ENCODE results near the gene ERBB4.
"Not testable (repeated sequence)": the region's sequence is repeated elsewhere in the genome, so short reads cannot be mapped to it uniquely, and the experiment has no call there.

The ERBB4 gene

DNA sequence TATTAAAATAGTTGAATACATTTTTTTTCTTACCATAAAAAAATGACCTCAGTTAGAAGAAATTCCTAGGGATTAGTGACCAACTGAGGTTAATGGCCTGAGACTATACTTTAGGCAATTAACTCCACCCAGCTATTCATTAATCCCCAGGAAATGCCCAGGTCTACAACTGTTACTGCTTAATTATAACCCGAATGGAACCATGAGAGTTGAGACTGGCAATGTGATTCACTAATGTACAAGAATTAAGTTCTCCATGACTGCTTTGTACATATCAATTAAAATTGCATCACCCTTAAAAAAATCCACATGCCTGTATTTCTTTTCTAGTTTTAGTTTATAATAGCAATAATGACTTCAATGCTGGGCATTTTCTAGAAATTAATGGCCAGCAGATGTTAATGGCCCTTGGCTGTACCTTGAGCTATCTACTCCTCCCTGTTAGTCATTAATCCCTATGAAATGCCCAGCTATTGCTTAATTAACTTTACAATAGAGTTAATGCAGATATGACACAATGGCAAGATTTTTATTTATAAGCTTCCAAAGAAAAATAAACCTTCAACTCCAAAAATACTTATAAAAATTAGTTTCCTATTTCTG is 44.1 kb downstream of the ERBB4 start:
- TF ChIP-seq POLR2AphosphoS5 (IDR thresholded peaks at IDR 0.05; ENCODE audit: low read depth, low read length) (no peak), POLR2A (IDR thresholded peaks at IDR 0.05; ENCODE audit: low read depth, low read length) (no peak), SPI1 (IDR thresholded peaks at IDR 0.05; ENCODE audit: low read depth, low read length) (no peak), PAX5 (IDR thresholded peaks at IDR 0.05; ENCODE audit: insufficient read depth, low read length, severe bottlenecking) (no peak), TAF1 (IDR thresholded peaks at IDR 0.05; ENCODE audit: low read depth, low read length) (no peak), POU2F2 (IDR thresholded peaks at IDR 0.05; ENCODE audit: low read depth, low read length) (no peak)
- DNase-seq (ENCODE audit: insufficient read length, low spot score) (no peak), FAIRE-seq (no peak)

DNA sequence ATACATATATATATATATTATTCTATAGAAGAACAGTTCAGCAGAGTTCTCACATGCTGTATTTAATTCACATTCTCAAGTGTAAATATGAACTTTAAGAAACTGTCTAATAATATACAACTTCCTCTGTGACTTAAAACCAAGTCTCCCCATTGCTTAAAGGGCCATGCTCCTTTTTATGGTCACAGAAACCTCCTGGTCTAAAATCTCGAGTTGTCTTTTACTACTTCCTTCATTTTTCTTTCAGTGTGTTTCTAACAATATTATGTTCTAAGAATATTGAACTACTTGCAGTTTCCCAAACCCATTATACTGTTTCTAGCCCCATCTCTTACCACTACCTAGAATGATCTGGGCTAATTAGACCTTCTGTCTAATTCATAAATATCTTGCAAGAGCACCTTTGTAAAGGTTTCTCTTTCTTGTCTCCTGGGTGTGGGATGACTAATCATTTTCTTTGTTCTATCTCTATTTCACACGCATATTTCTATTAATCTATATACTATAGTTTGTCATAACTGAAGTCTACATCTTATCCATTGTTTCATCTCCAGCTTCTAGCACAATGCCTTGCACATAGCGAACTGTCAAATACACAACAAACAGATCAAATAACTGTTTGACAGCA is 48.8 kb downstream of the ERBB4 start:
- TF ChIP-seq POU2F2 (IDR thresholded peaks at IDR 0.05; ENCODE audit: low read depth, low read length) (no peak), SPI1 (IDR thresholded peaks at IDR 0.05; ENCODE audit: low read depth, low read length) (no peak), POLR2A (IDR thresholded peaks at IDR 0.05; ENCODE audit: low read depth, low read length) (no peak), PAX5 (IDR thresholded peaks at IDR 0.05; ENCODE audit: insufficient read depth, low read length, severe bottlenecking) (no peak), TAF1 (IDR thresholded peaks at IDR 0.05; ENCODE audit: low read depth, low read length) (no peak), POLR2AphosphoS5 (IDR thresholded peaks at IDR 0.05; ENCODE audit: low read depth, low read length) (no peak)
- FAIRE-seq (no peak), DNase-seq (ENCODE audit: insufficient read length, low spot score) (no peak)

DNA sequence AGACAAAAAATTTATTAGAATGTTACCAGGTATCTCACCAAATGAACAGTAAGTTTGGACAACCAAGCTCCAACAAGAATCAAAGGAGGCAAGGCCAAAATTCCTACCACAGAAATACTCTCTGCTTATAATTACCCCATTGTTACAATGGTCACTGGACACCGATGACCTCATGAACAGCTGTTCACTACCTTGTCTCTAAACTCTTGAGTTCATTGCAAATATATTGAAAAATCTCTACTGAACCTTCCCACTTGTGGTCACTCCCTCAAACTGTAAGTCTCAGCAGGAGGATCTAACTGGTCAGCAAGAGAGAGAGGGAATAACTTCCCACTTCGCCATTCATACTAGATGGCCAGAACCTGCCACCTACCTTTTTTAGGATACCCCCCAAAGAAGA is 50.0 kb downstream of the ERBB4 start:
- FAIRE-seq: no peak
- DNase-seq (ENCODE audit: insufficient read length, low spot score): no peak
- TF ChIP-seq POLR2A (IDR thresholded peaks at IDR 0.05; ENCODE audit: low read depth, low read length) (no peak), PAX5 (IDR thresholded peaks at IDR 0.05; ENCODE audit: insufficient read depth, low read length, severe bottlenecking) (no peak), TAF1 (IDR thresholded peaks at IDR 0.05; ENCODE audit: low read depth, low read length) (no peak), POLR2AphosphoS5 (IDR thresholded peaks at IDR 0.05; ENCODE audit: low read depth, low read length) (no peak), SPI1 (IDR thresholded peaks at IDR 0.05; ENCODE audit: low read depth, low read length) (no peak), POU2F2 (IDR thresholded peaks at IDR 0.05; ENCODE audit: low read depth, low read length) (no peak)

DNA sequence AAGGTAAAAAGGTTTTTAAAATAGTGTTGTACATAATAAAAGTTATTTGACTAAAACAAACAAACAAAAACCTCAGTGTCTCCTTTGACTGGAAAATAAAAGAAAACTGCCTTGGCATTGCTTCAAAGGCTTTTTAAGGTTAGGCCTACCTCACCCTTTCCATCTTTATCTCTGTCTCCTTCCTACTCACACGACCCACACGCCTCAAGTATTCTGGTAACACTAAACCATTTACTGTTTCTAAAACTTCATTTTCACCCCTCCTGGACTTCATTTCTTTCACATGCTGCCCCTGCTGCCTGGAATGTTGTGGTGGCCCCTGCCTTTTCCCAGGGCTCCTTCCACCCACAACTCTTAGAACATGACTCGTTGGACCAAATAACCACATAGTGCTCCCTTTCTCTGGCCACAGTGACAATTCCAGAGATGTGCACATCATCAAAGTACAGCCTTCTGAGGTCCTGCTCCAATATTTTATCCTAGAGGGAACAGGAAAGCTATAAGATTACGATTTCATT is 54.0 kb downstream of the ERBB4 start:
- FAIRE-seq: no peak
- TF ChIP-seq SPI1 (IDR thresholded peaks at IDR 0.05; ENCODE audit: low read depth, low read length): no peak
- TF ChIP-seq TAF1 (IDR thresholded peaks at IDR 0.05; ENCODE audit: low read depth, low read length): no peak
- no peak for TF ChIP-seq POLR2A (IDR thresholded peaks at IDR 0.05; ENCODE audit: low read depth, low read length)
- TF ChIP-seq PAX5 (IDR thresholded peaks at IDR 0.05; ENCODE audit: insufficient read depth, low read length, severe bottlenecking): no peak
- TF ChIP-seq POLR2AphosphoS5 (IDR thresholded peaks at IDR 0.05; ENCODE audit: low read depth, low read length): no peak
- TF ChIP-seq POU2F2 (IDR thresholded peaks at IDR 0.05; ENCODE audit: low read depth, low read length): no peak
- no peak for DNase-seq (ENCODE audit: insufficient read length, low spot score)

DNA sequence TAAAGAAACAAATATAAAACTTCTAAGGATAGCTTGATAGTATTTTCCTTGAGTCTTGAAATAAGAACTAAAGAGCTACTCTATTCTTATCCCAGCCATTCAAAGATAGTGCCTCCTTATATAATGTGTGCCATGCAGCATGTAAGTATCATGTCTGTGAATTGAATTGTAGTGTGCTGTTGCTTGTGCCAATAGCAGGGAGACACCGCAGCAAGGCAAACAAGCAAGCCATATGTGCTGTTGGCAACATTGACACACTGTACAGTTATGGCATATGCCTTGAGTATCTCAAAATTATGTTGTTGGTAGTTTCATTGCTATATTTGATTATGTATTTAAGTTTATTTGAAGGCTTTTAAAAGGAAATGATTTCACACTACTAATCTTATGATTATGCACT is 58.2 kb downstream of the ERBB4 start:
- no peak for FAIRE-seq
- DNase-seq (ENCODE audit: insufficient read length, low spot score): no peak
- no peak for TF ChIP-seq TAF1 (IDR thresholded peaks at IDR 0.05; ENCODE audit: low read depth, low read length)
- TF ChIP-seq POLR2AphosphoS5 (IDR thresholded peaks at IDR 0.05; ENCODE audit: low read depth, low read length): no peak
- TF ChIP-seq POLR2A (IDR thresholded peaks at IDR 0.05; ENCODE audit: low read depth, low read length): no peak
- TF ChIP-seq SPI1 (IDR thresholded peaks at IDR 0.05; ENCODE audit: low read depth, low read length): no peak
- TF ChIP-seq PAX5 (IDR thresholded peaks at IDR 0.05; ENCODE audit: insufficient read depth, low read length, severe bottlenecking): no peak
- no peak for TF ChIP-seq POU2F2 (IDR thresholded peaks at IDR 0.05; ENCODE audit: low read depth, low read length)

DNA sequence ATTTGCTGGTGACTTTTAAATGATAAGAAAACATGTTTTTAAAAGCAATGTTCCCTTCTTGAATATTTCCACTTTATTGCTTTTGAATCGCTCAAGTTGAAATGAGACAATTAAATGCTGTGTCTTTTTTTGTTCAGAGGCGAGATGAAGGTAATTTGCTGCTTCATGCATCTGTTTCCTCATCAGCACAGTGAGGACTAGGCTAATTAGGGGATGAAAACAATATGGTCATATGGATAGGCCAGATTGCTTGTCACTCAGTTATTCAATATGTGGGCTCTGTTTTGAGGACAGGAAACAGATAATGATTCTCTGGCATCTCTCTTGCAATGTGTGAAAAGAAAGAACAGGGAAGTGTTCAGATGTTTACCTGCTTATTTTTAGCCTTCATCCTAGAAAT is 61.0 kb downstream of the ERBB4 start:
- FAIRE-seq: no peak
- DNase-seq (ENCODE audit: insufficient read length, low spot score): no peak
- TF ChIP-seq SPI1 (IDR thresholded peaks at IDR 0.05; ENCODE audit: low read depth, low read length): no peak
- no peak for TF ChIP-seq POLR2AphosphoS5 (IDR thresholded peaks at IDR 0.05; ENCODE audit: low read depth, low read length)

DNA sequence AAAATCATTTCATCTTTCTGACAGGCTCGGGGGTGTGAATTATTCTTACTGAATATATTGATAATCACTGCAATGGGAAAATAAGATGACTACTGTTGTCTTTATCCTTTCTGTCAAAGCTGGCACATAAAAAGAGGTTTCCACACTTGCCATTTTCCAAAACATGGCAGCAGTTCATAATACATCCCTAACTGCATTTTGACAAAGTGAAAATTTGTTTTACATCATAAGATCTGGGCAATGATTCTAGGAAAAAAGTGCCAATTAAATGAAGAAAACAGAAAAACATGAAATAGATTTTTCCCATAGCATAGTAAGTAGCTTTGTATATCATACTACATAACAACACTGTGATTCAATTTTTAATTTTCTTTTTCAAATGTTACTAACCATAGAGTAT is 65.4 kb downstream of the ERBB4 start:
- FAIRE-seq: no peak
- no peak for DNase-seq (ENCODE audit: insufficient read length, low spot score)
- no peak for TF ChIP-seq POU2F2 (IDR thresholded peaks at IDR 0.05; ENCODE audit: low read depth, low read length)

DNA sequence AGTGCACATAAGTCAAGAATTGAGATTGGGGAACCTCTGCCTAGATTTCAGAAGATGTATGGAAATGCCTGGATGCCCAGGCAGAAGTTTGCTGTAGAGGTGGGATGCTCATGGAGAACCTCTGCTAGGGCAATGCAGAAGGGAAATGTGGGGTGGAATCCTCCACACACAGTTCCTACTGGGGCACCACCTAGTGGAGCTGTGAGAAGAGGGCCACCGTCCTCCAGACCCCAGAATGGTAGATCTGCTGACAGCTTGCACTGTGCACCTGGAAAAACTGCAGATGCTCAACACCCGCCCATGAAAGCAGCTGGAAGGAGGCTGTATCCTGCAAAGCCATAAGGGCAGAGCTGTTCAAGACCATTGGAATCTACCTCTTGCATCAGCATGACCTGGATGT is 71.1 kb downstream of the ERBB4 start:
- not testable (repeated sequence) for DNase-seq (ENCODE audit: insufficient read length, low spot score); FAIRE-seq

DNA sequence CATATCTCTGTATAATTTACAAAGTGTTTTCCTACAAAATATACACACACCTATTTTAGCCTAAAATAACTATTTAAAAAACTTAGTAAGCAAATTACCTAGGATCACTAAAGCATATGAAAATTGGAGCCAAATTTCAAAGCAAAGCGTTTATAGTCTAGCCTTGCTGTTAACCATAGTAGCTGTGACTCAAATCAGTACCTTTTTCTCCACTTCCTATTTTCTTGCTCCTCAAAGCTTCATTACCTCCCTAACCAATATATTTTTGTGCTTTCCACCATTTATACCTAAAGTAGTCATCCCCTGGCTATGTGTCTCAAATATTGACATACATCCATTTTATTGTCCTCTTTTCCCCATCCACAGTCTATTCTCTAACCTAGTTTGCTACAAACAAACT is 73.1 kb downstream of the ERBB4 start:
- DNase-seq (ENCODE audit: insufficient read length, low spot score) (no peak), FAIRE-seq (no peak)
- TF ChIP-seq SPI1 (IDR thresholded peaks at IDR 0.05; ENCODE audit: low read depth, low read length) (peak; percentile 68), POU2F2 (IDR thresholded peaks at IDR 0.05; ENCODE audit: low read depth, low read length) (no peak)

DNA sequence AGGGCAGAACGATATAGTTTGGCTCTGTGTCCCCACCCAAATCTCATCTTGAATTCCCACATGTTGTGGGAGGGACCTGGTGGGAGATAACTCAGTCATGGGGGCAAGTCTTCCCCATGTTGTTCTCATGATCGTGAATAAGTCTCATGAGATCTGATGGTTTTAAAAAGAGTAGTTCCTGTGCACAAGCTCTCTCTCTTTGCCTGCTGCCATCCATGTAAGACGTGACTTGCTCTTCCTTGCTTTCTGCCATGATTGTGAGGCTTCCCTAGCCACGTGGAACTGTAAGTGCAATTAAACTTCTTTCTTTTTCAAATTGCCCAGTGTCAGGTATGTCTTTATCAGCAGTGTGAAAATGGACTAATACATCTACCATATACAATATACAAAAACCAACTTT is 76.9 kb downstream of the ERBB4 start:
- not testable (repeated sequence) for DNase-seq (ENCODE audit: insufficient read length, low spot score); FAIRE-seq

DNA sequence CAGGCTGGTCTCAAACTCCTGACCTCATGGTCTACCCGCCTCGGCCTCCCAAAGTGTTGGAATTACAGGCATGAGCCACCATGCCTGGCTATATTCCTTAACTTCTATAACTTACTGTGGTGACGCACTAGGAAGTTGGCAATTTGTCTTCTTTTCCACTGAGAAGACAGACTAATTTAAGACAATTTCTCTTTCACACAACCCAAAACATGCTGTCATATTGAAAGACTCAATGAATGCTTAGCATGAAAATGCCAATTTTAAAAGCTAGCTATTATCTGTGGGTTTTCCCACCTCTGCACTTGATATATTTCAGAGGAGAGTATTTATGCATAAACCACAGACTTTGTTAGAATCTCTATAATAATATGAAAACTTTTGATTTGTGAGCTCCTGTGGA is 84.5 kb downstream of the ERBB4 start:
- FAIRE-seq: no peak
- TF ChIP-seq SPI1 (IDR thresholded peaks at IDR 0.05; ENCODE audit: low read depth, low read length) (no peak), POLR2A (IDR thresholded peaks at IDR 0.05; ENCODE audit: low read depth, low read length) (no peak), PAX5 (IDR thresholded peaks at IDR 0.05; ENCODE audit: insufficient read depth, low read length, severe bottlenecking) (no peak), TAF1 (IDR thresholded peaks at IDR 0.05; ENCODE audit: low read depth, low read length) (no peak), POU2F2 (IDR thresholded peaks at IDR 0.05; ENCODE audit: low read depth, low read length) (no peak), POLR2AphosphoS5 (IDR thresholded peaks at IDR 0.05; ENCODE audit: low read depth, low read length) (no peak)
- DNase-seq (ENCODE audit: insufficient read length, low spot score): no peak

All from GM12891 (cell line).